Activated naive CD4-positive, alpha-beta T cell treated with anti-CD3 and anti-CD28 coated beads for 36 hours (primary cell): Measurements from ENCODE around the gene ZCRB1. TPM values are rescaled to one million over a fixed set of nuclear protein-coding genes. Genes with fewer than 3 reads are reported as not detected.
A peak's percentile ranks its signal among the peaks of the same experiment; 100 is the strongest.

Source experiments
- CTCF ChIA-PET: fragments of 350-600 bp; sonication (Branson Sonifier 250); formaldehyde crosslinking; loops from one replicate; lab custom pipeline; 2021; ENCODE audit warnings: antibody characterized with exemption; lab: Charles Lee
- DNase-seq: peaks from one replicate; pipeline ENCODE4 v3.0.0-alpha.2; 2020
- H3K27ac Mint-ChIP-seq: one replicate; pipeline ENCODE4 v1.8.0; 2021; ENCODE audit warnings: mild to moderate bottlenecking, mixed read lengths
- H3K27me3 Mint-ChIP-seq: one replicate; pipeline ENCODE4 v1.8.0; 2021; ENCODE audit warnings: low read depth, mixed read lengths
- H3K36me3 Mint-ChIP-seq: one replicate; pipeline ENCODE4 v1.8.0; 2021; ENCODE audit warnings: low read depth, mixed read lengths
- H3K4me1 Mint-ChIP-seq: one replicate; pipeline ENCODE4 v1.8.0; 2021; ENCODE audit warnings: low read depth, mixed read lengths
- H3K4me3 Mint-ChIP-seq: one replicate; pipeline ENCODE4 v1.8.0; 2021; ENCODE audit warnings: mild to moderate bottlenecking, moderate library complexity, mixed read lengths
- H3K9me3 Mint-ChIP-seq: one replicate; pipeline ENCODE4 v1.8.0; 2021; ENCODE audit warnings: mixed read lengths
- intact Hi-C: fragments of 100-400 bp; cut with micrococcal nuclease; formaldehyde crosslinking; loops from one replicate; pipeline ENCODE4 v1.15.1; 2023
- total RNA-seq, 2 experiments: library from RNA; stranded (reverse); gene quantifications; one replicate each; pipeline ENCODE4 v1.2.3, GENCODE V29; 2021

Gene ZCRB1
- total RNA-seq, 2 experiments from 2014 or later: 79.5 to 84.2 TPM

- H3K9me3 Mint-ChIP-seq: no peaks in the 10 kb centered on the region
- H3K4me3 Mint-ChIP-seq: peak overlapping the region; percentile 94
- H3K27me3 Mint-ChIP-seq: no peaks in the 10 kb centered on the region
- peaks cover 36% of the 10 kb centered on the region for H3K4me1 Mint-ChIP-seq
- H3K27ac Mint-ChIP-seq: peak overlapping the region; percentile 94
- DNase-seq: no peak
- peaks cover 17% of the 10 kb centered on the region for H3K36me3 Mint-ChIP-seq
- intact Hi-C loops: loop anchor here (5.0 kb wide), 2 partner anchors 242 to 1432 kb away; partner anchors contain the start of genes IRAK4 and PUS7L
- CTCF ChIA-PET: no interaction called here
These were observed 605 bp downstream of the ZCRB1 start for GRCh38 chr12:42325326-42325652.

GRCh38 chr12:42323856-42324255, 2.0 kb downstream of the ZCRB1 start:
- H3K27ac Mint-ChIP-seq: no peak overlapping the region
- no peaks in the 10 kb centered on the region for H3K27me3 Mint-ChIP-seq
- CTCF ChIA-PET: interaction anchor here (1.1 kb wide), 1 partner anchor 48 kb away, joined by 3 read pairs; no protein-coding TSS in a partner anchor
- intact Hi-C loops: no loop called here
- no peak for DNase-seq
- peaks cover 27% of the 10 kb centered on the region for H3K4me1 Mint-ChIP-seq
- H3K4me3 Mint-ChIP-seq: no peak overlapping the region
- H3K36me3 Mint-ChIP-seq: peaks cover 17% of the 10 kb centered on the region
- no peaks in the 10 kb centered on the region for H3K9me3 Mint-ChIP-seq

GRCh38 chr12:42322567-42322966, 3.3 kb downstream of the ZCRB1 start:
- DNase-seq: no peak
- Mint-ChIP-seq H3K27me3 (no peaks in the 10 kb centered on the region), H3K9me3 (no peaks in the 10 kb centered on the region), H3K4me1 (peaks cover 16% of the 10 kb centered on the region), H3K27ac (no peak overlapping the region), H3K36me3 (peaks cover 22% of the 10 kb centered on the region), H3K4me3 (no peak overlapping the region)
- intact Hi-C loops: no loop called here
- CTCF ChIA-PET: no interaction called here

GRCh38 chr12:42320796-42321195, 5.1 kb downstream of the ZCRB1 start:
- no peak for DNase-seq
- Mint-ChIP-seq H3K27ac (no peak overlapping the region), H3K4me1 (peaks cover 9% of the 10 kb centered on the region), H3K36me3 (peaks cover 18% of the 10 kb centered on the region), H3K9me3 (no peaks in the 10 kb centered on the region), H3K4me3 (no peak overlapping the region), H3K27me3 (no peaks in the 10 kb centered on the region)
- intact Hi-C loops: no loop called here
- CTCF ChIA-PET: no interaction called here

- Mint-ChIP-seq H3K27me3 (no peaks in the 10 kb centered on the region), H3K4me3 (no peak overlapping the region), H3K36me3 (peaks cover 16% of the 10 kb centered on the region), H3K9me3 (no peaks in the 10 kb centered on the region), H3K27ac (no peak overlapping the region), H3K4me1 (no peaks in the 10 kb centered on the region)
- CTCF ChIA-PET: interaction anchor here (0.6 kb wide), 1 partner anchor 38 kb away, joined by 3 read pairs; no protein-coding TSS in a partner anchor
- DNase-seq: no peak
- intact Hi-C loops: no loop called here
These were observed 10.8 kb downstream of the ZCRB1 start for GRCh38 chr12:42315108-42315507.

- Mint-ChIP-seq H3K27ac (no peak overlapping the region), H3K36me3 (peaks cover 7% of the 10 kb centered on the region), H3K9me3 (no peaks in the 10 kb centered on the region), H3K4me3 (no peak overlapping the region), H3K4me1 (no peaks in the 10 kb centered on the region), H3K27me3 (no peaks in the 10 kb centered on the region)
- CTCF ChIA-PET: no interaction called here
- intact Hi-C loops: no loop called here
- DNase-seq: no peak
These were observed 15.9 kb downstream of the ZCRB1 start for GRCh38 chr12:42309996-42310395.

- intact Hi-C loops: no loop called here
- Mint-ChIP-seq H3K9me3 (no peaks in the 10 kb centered on the region), H3K27me3 (no peaks in the 10 kb centered on the region), H3K4me1 (no peaks in the 10 kb centered on the region), H3K36me3 (peaks cover 3% of the 10 kb centered on the region), H3K4me3 (no peak overlapping the region), H3K27ac (no peak overlapping the region)
- CTCF ChIA-PET: no interaction called here
- no peak for DNase-seq
These were observed 17.5 kb downstream of the ZCRB1 start for GRCh38 chr12:42308390-42308789.

GRCh38 chr12:42306297-42306696, 19.6 kb downstream of the ZCRB1 start:
- H3K27ac Mint-ChIP-seq: no peak overlapping the region
- DNase-seq: no peak
- intact Hi-C loops: no loop called here
- H3K4me3 Mint-ChIP-seq: no peak overlapping the region
- H3K36me3 Mint-ChIP-seq: no peaks in the 10 kb centered on the region
- CTCF ChIA-PET: no interaction called here
- no peaks in the 10 kb centered on the region for H3K9me3 Mint-ChIP-seq
- H3K4me1 Mint-ChIP-seq: no peaks in the 10 kb centered on the region
- H3K27me3 Mint-ChIP-seq: no peaks in the 10 kb centered on the region

- peak overlapping the region; percentile 36 for H3K27ac Mint-ChIP-seq
- H3K27me3 Mint-ChIP-seq: no peaks in the 10 kb centered on the region
- no peaks in the 10 kb centered on the region for H3K9me3 Mint-ChIP-seq
- CTCF ChIA-PET: interaction anchor here (0.6 to 1.5 kb wide), 7 partner anchors 17 to 202 kb away, joined by 3 to 5 read pairs (median 4); no protein-coding TSS in a partner anchor
- peak; percentile 91 for DNase-seq
- intact Hi-C loops: loop anchor here (1.0 to 2.0 kb wide), 4 partner anchors 27 to 73 kb away; partner anchors contain the start of genes PPHLN1, YAF2 and ZCRB1
- H3K4me1 Mint-ChIP-seq: peaks cover 14% of the 10 kb centered on the region
- no peak overlapping the region for H3K4me3 Mint-ChIP-seq
- H3K36me3 Mint-ChIP-seq: no peaks in the 10 kb centered on the region
These were observed 26.2 kb downstream of the ZCRB1 start for GRCh38 chr12:42299392-42300308.

GRCh38 chr12:42298887-42299286, 27.0 kb downstream of the ZCRB1 start:
- no peak for DNase-seq
- H3K4me3 Mint-ChIP-seq: no peak overlapping the region
- no peaks in the 10 kb centered on the region for H3K9me3 Mint-ChIP-seq
- no peaks in the 10 kb centered on the region for H3K36me3 Mint-ChIP-seq
- CTCF ChIA-PET: interaction anchor here (0.6 to 1.5 kb wide), 6 partner anchors 16 to 202 kb away, joined by 3 to 5 read pairs (median 4); no protein-coding TSS in a partner anchor
- H3K27me3 Mint-ChIP-seq: no peaks in the 10 kb centered on the region
- no peak overlapping the region for H3K27ac Mint-ChIP-seq
- intact Hi-C loops: no loop called here
- peaks cover 14% of the 10 kb centered on the region for H3K4me1 Mint-ChIP-seq

- Mint-ChIP-seq H3K4me1 (peaks cover 14% of the 10 kb centered on the region), H3K27me3 (no peaks in the 10 kb centered on the region), H3K36me3 (no peaks in the 10 kb centered on the region), H3K4me3 (no peak overlapping the region), H3K9me3 (no peaks in the 10 kb centered on the region), H3K27ac (no peak overlapping the region)
- DNase-seq: peak; percentile 14
- intact Hi-C loops: no loop called here
- CTCF ChIA-PET: interaction anchor here (1.0 to 1.4 kb wide), 3 partner anchors 33 to 75 kb away, joined by 3 to 4 read pairs (median 3); no protein-coding TSS in a partner anchor
These were observed 29.3 kb downstream of the ZCRB1 start for GRCh38 chr12:42296503-42297109.

- no peak for DNase-seq
- Mint-ChIP-seq H3K27me3 (no peaks in the 10 kb centered on the region), H3K27ac (no peak overlapping the region), H3K9me3 (no peaks in the 10 kb centered on the region), H3K4me1 (no peaks in the 10 kb centered on the region), H3K36me3 (no peaks in the 10 kb centered on the region), H3K4me3 (no peak overlapping the region)
- CTCF ChIA-PET: no interaction called here
- intact Hi-C loops: no loop called here
These were observed 34.2 kb downstream of the ZCRB1 start for GRCh38 chr12:42291680-42292079.
